ENCODE results near the gene FBXO21.
A peak's percentile ranks its signal among the peaks of the same experiment; 100 is the strongest.

FBXO21 gene

DNA sequence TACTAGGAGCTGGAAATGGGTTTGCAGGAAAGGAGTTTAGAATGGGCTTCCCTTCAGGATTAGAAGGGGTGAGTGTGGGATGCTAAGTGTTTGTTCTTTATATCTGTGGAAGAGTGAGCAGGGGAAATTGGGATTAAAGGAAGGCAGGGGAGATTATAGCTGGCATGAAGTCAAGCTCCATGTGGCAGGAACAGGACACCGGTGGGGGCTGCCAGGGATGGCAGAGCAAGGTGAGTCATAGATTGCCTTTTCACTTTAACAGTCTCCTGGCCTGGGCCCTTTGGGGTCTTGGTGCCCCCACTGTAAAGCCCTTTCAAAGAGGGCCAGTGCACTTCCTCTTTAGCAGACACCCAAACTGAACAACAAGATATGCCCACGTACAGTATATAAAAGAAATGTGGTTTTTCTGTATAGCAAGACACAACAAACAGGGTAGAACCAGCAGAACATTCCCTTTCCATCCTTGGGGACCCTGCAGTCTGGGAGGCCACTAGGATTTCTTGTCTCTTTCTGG lies 23.1 kb upstream of the FBXO21 start:
- no peak overlapping the region for H3K4me3 ChIP-seq (ENCODE audit: low read depth, low read length, poor library complexity, severe bottlenecking)
- no peaks in the 10 kb centered on the region for H3K9me2 ChIP-seq (ENCODE audit: low read depth, low read length)
- H4K20me1 ChIP-seq (ENCODE audit: insufficient read depth, low read length) = no peaks in the 10 kb centered on the region
- no peak overlapping the region for H3K27ac ChIP-seq (ENCODE audit: low read depth, low read length, poor library complexity, severe bottlenecking)
- H3K4me1 ChIP-seq (ENCODE audit: insufficient read depth, low read length, severe bottlenecking) = no peaks in the 10 kb centered on the region
- no peak for TF ChIP-seq EZH2 (IDR thresholded peaks at IDR 0.05; ENCODE audit: borderline replicate concordance, low read length)
- TF ChIP-seq, protein P1, sequence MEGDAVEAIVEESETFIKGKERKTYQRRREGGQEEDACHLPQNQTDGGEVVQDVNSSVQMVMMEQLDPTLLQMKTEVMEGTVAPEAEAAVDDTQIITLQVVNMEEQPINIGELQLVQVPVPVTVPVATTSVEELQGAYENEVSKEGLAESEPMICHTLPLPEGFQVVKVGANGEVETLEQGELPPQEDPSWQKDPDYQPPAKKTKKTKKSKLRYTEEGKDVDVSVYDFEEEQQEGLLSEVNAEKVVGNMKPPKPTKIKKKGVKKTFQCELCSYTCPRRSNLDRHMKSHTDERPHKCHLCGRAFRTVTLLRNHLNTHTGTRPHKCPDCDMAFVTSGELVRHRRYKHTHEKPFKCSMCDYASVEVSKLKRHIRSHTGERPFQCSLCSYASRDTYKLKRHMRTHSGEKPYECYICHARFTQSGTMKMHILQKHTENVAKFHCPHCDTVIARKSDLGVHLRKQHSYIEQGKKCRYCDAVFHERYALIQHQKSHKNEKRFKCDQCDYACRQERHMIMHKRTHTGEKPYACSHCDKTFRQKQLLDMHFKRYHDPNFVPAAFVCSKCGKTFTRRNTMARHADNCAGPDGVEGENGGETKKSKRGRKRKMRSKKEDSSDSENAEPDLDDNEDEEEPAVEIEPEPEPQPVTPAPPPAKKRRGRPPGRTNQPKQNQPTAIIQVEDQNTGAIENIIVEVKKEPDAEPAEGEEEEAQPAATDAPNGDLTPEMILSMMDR (IDR thresholded peaks at IDR 0.05; ENCODE audit: low read length) = no peak
- no peaks in the 10 kb centered on the region for H3K36me3 ChIP-seq (ENCODE audit: insufficient read depth, low read length)
- H3K27me3 ChIP-seq (ENCODE audit: insufficient read depth, low read length) = peaks cover 7% of the 10 kb centered on the region; the same call in 1 of the 2 replicates
- H3K79me2 ChIP-seq (ENCODE audit: insufficient read depth, low read length) = no peaks in the 10 kb centered on the region
- H3K9ac ChIP-seq (ENCODE audit: low read length) = no peak overlapping the region
- H3K9me3 ChIP-seq (ENCODE audit: low read length) = no peaks in the 10 kb centered on the region
- no peaks in the 10 kb centered on the region for H3F3A ChIP-seq (ENCODE audit: insufficient read depth, low read length)
- no peak overlapping the region for H3K4me2 ChIP-seq (ENCODE audit: low read length)
- H2AFZ ChIP-seq (ENCODE audit: low read length) = no peak overlapping the region

DNA sequence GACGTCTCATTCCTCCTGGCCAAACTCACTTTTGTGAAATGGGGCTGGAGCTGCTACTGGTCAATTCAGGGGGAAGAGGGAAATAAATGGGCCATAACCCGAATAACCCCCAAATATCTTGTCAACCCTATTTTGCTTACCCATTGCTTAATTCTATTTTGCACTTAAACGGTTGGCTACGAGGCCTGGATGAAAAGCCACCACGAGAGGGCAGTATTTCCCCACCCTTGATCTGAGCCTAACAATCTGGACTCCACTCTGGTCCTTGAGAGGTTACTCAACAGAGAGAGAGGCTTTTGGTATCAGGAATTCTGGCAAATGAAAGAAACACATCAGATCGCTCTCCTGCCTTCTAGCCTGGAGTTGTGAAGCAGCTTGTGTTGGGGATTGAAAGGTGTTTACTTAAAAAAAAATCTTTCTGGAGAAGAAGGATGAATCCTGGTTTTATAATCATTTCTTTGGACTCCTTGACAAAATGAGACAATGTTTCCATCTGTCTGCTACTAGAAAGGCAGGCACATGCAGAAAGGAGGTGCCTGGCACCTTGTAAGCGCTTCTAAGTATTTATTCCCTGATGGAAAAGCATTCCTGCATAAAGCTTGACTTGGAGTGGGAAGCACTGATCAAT lies 22.4 kb upstream of the FBXO21 start:
- Histone ChIP-seq H2AFZ (ENCODE audit: low read length) (no peak overlapping the region), H3F3A (ENCODE audit: insufficient read depth, low read length) (no peaks in the 10 kb centered on the region), H3K4me3 (ENCODE audit: low read depth, low read length, poor library complexity, severe bottlenecking) (no peak overlapping the region), H3K27ac (ENCODE audit: low read depth, low read length, poor library complexity, severe bottlenecking) (no peak overlapping the region), H3K9me3 (ENCODE audit: low read length) (no peaks in the 10 kb centered on the region), H3K79me2 (ENCODE audit: insufficient read depth, low read length) (no peaks in the 10 kb centered on the region), H3K27me3 (ENCODE audit: insufficient read depth, low read length) (peaks cover 7% of the 10 kb centered on the region; the same call in 1 of the 2 replicates), H3K9me2 (ENCODE audit: low read depth, low read length) (no peaks in the 10 kb centered on the region), H3K4me1 (ENCODE audit: insufficient read depth, low read length, severe bottlenecking) (no peaks in the 10 kb centered on the region), H3K4me2 (ENCODE audit: low read length) (no peak overlapping the region), H4K20me1 (ENCODE audit: insufficient read depth, low read length) (no peaks in the 10 kb centered on the region), H3K36me3 (ENCODE audit: insufficient read depth, low read length) (no peaks in the 10 kb centered on the region), H3K9ac (ENCODE audit: low read length) (no peak overlapping the region)
- no peak for TF ChIP-seq EZH2 (IDR thresholded peaks at IDR 0.05; ENCODE audit: borderline replicate concordance, low read length)
- TF ChIP-seq, protein P1 (IDR thresholded peaks at IDR 0.05; ENCODE audit: low read length) = peak; percentile 93

DNA sequence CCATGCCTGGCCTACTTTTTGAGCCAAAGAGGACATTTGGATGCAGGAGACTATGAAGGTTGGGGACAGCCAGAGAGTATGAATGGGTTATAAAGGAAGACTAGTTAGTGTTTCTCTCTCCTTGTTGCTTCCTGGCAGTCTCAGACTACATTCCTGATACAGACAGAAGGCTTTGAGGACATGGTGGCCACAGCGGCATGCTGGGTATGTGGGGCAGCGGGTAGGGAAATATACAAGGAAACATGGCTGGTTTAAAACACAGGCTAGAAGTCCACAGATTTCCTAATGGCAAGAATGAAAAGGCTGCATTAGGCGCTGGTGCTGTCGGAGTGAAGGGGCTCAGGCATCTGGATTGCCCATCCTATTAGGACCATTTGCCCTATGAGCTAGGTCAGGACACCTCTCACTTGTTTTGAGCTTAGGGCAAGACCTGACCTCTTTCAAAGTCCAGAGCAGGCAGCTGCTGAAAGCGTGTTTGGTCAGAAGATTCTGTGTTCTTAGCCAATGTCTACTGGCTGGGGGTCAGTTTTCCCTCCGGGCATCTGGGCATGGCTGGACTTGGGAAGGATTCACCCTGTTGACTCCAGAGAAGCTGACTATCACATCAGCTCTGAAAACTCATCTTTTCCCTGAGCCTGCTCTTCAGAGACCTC lies 20.1 kb upstream of the FBXO21 start:
- H3K9me3 ChIP-seq (ENCODE audit: low read length) = no peaks in the 10 kb centered on the region
- H4K20me1 ChIP-seq (ENCODE audit: insufficient read depth, low read length) = no peaks in the 10 kb centered on the region
- no peaks in the 10 kb centered on the region for H3F3A ChIP-seq (ENCODE audit: insufficient read depth, low read length)
- H2AFZ ChIP-seq (ENCODE audit: low read length) = no peak overlapping the region
- no peak overlapping the region for H3K4me3 ChIP-seq (ENCODE audit: low read depth, low read length, poor library complexity, severe bottlenecking)
- no peak overlapping the region for H3K4me2 ChIP-seq (ENCODE audit: low read length)
- no peak overlapping the region for H3K9ac ChIP-seq (ENCODE audit: low read length)
- H3K9me2 ChIP-seq (ENCODE audit: low read depth, low read length) = no peaks in the 10 kb centered on the region
- H3K27ac ChIP-seq (ENCODE audit: low read depth, low read length, poor library complexity, severe bottlenecking) = no peak overlapping the region
- TF ChIP-seq, protein P1 (IDR thresholded peaks at IDR 0.05; ENCODE audit: low read length) = no peak
- no peak for TF ChIP-seq EZH2 (IDR thresholded peaks at IDR 0.05; ENCODE audit: borderline replicate concordance, low read length)
- H3K36me3 ChIP-seq (ENCODE audit: insufficient read depth, low read length) = no peaks in the 10 kb centered on the region
- H3K79me2 ChIP-seq (ENCODE audit: insufficient read depth, low read length) = no peaks in the 10 kb centered on the region
- H3K27me3 ChIP-seq (ENCODE audit: insufficient read depth, low read length) = peaks cover 7% of the 10 kb centered on the region; the same call in 1 of the 2 replicates
- no peaks in the 10 kb centered on the region for H3K4me1 ChIP-seq (ENCODE audit: insufficient read depth, low read length, severe bottlenecking)
